Measurements from ENCODE around the gene LPO.

DNA sequence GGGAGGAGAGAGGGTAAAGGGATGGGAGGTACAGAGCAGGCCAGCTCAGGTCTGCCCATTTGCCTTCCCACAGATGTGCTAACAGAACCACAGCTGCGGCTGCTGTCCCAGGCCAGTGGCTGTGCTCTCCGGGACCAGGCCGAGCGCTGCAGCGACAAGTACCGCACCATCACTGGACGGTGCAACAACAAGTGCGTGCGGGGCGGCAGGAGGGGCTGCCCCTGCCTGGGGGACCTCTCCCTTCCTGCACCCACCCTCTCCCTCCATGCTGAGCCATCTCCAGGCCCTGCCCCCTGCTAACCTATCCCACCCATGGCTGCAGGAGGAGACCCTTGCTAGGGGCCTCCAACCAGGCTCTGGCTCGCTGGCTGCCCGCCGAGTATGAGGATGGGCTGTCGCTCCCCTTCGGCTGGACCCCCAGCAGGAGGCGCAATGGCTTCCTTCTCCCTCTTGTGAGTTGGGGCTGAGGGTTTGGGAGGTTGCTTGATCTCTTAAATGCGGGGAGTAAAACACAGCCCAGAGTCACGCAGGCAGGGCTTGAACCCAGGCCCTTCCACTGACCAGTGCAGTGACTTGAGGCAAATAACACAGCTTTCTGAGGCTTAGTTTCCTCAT lies 44.6 kb upstream of the LPO start:
- TF ChIP-seq, protein P1, sequence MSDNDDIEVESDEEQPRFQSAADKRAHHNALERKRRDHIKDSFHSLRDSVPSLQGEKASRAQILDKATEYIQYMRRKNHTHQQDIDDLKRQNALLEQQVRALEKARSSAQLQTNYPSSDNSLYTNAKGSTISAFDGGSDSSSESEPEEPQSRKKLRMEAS (CRISPR knock-in tag; IDR thresholded peaks at IDR 0.05): no peak
- no peak for TF ChIP-seq ESRRA (CRISPR knock-in tag; IDR thresholded peaks at IDR 0.05; ENCODE audit: borderline replicate concordance)
- TF ChIP-seq CBFB (CRISPR knock-in tag; IDR thresholded peaks at IDR 0.05; ENCODE audit: low read depth): no peak
- TF ChIP-seq ZNF121 (CRISPR knock-in tag; IDR thresholded peaks at IDR 0.05): no peak
- TF ChIP-seq, protein P2, sequence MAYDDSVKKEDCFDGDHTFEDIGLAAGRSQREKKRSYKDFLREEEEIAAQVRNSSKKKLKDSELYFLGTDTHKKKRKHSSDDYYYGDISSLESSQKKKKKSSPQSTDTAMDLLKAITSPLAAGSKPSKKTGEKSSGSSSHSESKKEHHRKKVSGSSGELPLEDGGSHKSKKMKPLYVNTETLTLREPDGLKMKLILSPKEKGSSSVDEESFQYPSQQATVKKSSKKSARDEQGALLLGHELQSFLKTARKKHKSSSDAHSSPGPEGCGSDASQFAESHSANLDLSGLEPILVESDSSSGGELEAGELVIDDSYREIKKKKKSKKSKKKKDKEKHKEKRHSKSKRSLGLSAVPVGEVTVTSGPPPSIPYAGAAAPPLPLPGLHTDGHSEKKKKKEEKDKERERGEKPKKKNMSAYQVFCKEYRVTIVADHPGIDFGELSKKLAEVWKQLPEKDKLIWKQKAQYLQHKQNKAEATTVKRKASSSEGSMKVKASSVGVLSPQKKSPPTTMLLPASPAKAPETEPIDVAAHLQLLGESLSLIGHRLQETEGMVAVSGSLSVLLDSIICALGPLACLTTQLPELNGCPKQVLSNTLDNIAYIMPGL (CRISPR knock-in tag; IDR thresholded peaks at IDR 0.05): no peak
- TF ChIP-seq, protein P3, sequence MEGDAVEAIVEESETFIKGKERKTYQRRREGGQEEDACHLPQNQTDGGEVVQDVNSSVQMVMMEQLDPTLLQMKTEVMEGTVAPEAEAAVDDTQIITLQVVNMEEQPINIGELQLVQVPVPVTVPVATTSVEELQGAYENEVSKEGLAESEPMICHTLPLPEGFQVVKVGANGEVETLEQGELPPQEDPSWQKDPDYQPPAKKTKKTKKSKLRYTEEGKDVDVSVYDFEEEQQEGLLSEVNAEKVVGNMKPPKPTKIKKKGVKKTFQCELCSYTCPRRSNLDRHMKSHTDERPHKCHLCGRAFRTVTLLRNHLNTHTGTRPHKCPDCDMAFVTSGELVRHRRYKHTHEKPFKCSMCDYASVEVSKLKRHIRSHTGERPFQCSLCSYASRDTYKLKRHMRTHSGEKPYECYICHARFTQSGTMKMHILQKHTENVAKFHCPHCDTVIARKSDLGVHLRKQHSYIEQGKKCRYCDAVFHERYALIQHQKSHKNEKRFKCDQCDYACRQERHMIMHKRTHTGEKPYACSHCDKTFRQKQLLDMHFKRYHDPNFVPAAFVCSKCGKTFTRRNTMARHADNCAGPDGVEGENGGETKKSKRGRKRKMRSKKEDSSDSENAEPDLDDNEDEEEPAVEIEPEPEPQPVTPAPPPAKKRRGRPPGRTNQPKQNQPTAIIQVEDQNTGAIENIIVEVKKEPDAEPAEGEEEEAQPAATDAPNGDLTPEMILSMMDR (IDR thresholded peaks at IDR 0.05): no peak
- TF ChIP-seq, protein P4, sequence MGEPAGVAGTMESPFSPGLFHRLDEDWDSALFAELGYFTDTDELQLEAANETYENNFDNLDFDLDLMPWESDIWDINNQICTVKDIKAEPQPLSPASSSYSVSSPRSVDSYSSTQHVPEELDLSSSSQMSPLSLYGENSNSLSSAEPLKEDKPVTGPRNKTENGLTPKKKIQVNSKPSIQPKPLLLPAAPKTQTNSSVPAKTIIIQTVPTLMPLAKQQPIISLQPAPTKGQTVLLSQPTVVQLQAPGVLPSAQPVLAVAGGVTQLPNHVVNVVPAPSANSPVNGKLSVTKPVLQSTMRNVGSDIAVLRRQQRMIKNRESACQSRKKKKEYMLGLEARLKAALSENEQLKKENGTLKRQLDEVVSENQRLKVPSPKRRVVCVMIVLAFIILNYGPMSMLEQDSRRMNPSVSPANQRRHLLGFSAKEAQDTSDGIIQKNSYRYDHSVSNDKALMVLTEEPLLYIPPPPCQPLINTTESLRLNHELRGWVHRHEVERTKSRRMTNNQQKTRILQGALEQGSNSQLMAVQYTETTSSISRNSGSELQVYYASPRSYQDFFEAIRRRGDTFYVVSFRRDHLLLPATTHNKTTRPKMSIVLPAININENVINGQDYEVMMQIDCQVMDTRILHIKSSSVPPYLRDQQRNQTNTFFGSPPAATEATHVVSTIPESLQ (CRISPR knock-in tag; IDR thresholded peaks at IDR 0.05): no peak
- TF ChIP-seq ZMAT4 (CRISPR knock-in tag; IDR thresholded peaks at IDR 0.05): no peak
- TF ChIP-seq, protein P5, sequence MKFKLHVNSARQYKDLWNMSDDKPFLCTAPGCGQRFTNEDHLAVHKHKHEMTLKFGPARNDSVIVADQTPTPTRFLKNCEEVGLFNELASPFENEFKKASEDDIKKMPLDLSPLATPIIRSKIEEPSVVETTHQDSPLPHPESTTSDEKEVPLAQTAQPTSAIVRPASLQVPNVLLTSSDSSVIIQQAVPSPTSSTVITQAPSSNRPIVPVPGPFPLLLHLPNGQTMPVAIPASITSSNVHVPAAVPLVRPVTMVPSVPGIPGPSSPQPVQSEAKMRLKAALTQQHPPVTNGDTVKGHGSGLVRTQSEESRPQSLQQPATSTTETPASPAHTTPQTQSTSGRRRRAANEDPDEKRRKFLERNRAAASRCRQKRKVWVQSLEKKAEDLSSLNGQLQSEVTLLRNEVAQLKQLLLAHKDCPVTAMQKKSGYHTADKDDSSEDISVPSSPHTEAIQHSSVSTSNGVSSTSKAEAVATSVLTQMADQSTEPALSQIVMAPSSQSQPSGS (CRISPR knock-in tag; IDR thresholded peaks at IDR 0.05; ENCODE audit: borderline replicate concordance, low read depth): no peak
- no peak for TF ChIP-seq TCF7 (CRISPR knock-in tag; IDR thresholded peaks at IDR 0.05; ENCODE audit: low read depth)
- TF ChIP-seq ETV6 (CRISPR knock-in tag; IDR thresholded peaks at IDR 0.05): no peak
- no peak for TF ChIP-seq GTF2I (CRISPR knock-in tag; conservative IDR thresholded peaks at IDR 0.05)
- no peak for TF ChIP-seq AFF4 (CRISPR knock-in tag; IDR thresholded peaks at IDR 0.05; ENCODE audit: borderline replicate concordance)
- no peak for TF ChIP-seq FOXK1 (CRISPR knock-in tag; IDR thresholded peaks at IDR 0.05)
